HEK293T (cell line): ENCODE results near the gene TLCD1.

Experiments used
- ARNT ChIP-seq: fragments of 450-650 bp; IDR thresholded peaks from 2 replicates; pipeline ENCODE4 v1.6.1; 2017; ENCODE audit warnings: mild to moderate bottlenecking
- BHLHE40 ChIP-seq: fragments of 450-650 bp; IDR thresholded peaks from 2 replicates; pipeline ENCODE4 v1.6.1; 2016; ENCODE audit warnings: mild to moderate bottlenecking, moderate library complexity, borderline replicate concordance
- ELF4 ChIP-seq: fragments of 450-650 bp; IDR thresholded peaks from 2 replicates; pipeline ENCODE4 v1.6.1; 2017; ENCODE audit warnings: antibody characterized with exemption
- FOXK2 ChIP-seq: fragments of 450-650 bp; IDR thresholded peaks from 2 replicates; pipeline ENCODE4 v1.6.1; 2016; ENCODE audit warnings: mild to moderate bottlenecking
- FOXM1 ChIP-seq: fragments of 450-650 bp; IDR thresholded peaks from 2 replicates; pipeline ENCODE4 v1.6.1; 2017; ENCODE audit warnings: mild to moderate bottlenecking, borderline replicate concordance
- HDGF ChIP-seq: fragments of 450-650 bp; IDR thresholded peaks from 2 replicates; pipeline ENCODE4 v1.6.1; 2017; ENCODE audit warnings: antibody characterized with exemption, borderline replicate concordance
- LEF1 ChIP-seq: fragments of 450-650 bp; IDR thresholded peaks from 2 replicates; pipeline ENCODE4 v1.6.1; 2017; ENCODE audit warnings: mild to moderate bottlenecking, borderline replicate concordance
- NFRKB ChIP-seq: fragments of 450-650 bp; IDR thresholded peaks from 2 replicates; pipeline ENCODE4 v1.6.1; 2016; ENCODE audit warnings: mild to moderate bottlenecking, moderate library complexity
- PKNOX1 ChIP-seq: fragments of 450-650 bp; IDR thresholded peaks from 2 replicates; pipeline ENCODE4 v1.6.1; 2016
- SP1 ChIP-seq: fragments of 450-650 bp; IDR thresholded peaks from 2 replicates; pipeline ENCODE4 v1.6.1; 2017
- SUZ12 ChIP-seq: fragments of 450-650 bp; IDR thresholded peaks from 2 replicates; pipeline ENCODE4 v1.6.1; 2016; ENCODE audit warnings: mild to moderate bottlenecking
- TARDBP ChIP-seq: fragments of 450-650 bp; IDR thresholded peaks from 2 replicates; pipeline ENCODE4 v1.6.1; 2016
- ZNF384 ChIP-seq: fragments of 450-650 bp; IDR thresholded peaks from 2 replicates; pipeline ENCODE4 v1.6.1; 2016

DNA sequence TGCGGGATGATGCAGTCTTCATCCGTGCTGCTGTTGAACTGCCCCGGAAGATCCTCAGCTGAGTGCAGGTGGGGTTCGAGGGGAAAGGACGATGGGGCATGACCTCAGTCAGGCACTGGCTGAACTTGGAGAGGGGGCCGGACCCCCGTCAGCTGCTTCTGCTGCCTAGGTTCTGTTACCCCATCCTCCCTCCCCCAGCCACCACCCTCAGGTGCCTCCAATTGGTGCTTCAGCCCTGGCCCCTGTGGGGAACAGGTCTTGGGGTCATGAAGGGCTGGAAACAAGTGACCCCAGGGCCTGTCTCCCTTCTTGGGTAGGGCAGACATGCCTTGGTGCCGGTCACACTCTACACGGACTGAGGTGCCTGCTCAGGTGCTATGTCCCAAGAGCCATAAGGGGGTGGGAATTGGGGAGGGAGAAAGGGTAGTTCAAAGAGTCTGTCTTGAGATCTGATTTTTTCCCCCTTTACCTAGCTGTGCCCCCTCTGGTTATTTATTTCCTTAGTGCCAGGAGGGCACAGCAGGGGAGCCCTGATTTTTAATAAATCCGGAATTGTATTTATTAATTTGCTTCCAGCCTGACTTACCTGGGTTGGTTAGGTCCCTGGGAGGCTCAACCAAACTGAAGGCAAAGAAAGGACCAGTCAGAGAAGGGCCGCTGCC lies 23.6 kb upstream of the TLCD1 start:
- TF ChIP-seq HDGF: no peak
- TF ChIP-seq SP1: no peak
- TF ChIP-seq FOXM1: no peak
- TF ChIP-seq ELF4: no peak
- TF ChIP-seq ZNF384: no peak
- TF ChIP-seq BHLHE40: no peak
- no peak for TF ChIP-seq SUZ12
- no peak for TF ChIP-seq LEF1
- TF ChIP-seq ARNT: no peak
- TF ChIP-seq NFRKB: no peak
- no peak for TF ChIP-seq PKNOX1
- no peak for TF ChIP-seq FOXK2
- no peak for TF ChIP-seq TARDBP
